Kidney (tissue), 14 donors: ENCODE measurements around the gene CADPS. TPM values are rescaled to one million over a fixed set of nuclear protein-coding genes. Genes with fewer than 3 reads are reported as not detected.

Experiments
- DNase-seq, 5 donors: peaks; one replicate each; pipeline ENCODE4 v3.0.0-alpha.2; 2013 to 2020
- FAIRE-seq: peaks from 2 replicates; lab custom pipeline; 2012; peaks lifted over from hg19 to GRCh38; lab: Jason Lieb, UNC
- H3K27ac ChIP-seq, 2 donors: one replicate each; pipeline ENCODE4 v1.7.0; 2013; ENCODE audit warnings: low read depth in 2 of 2, low read length in 2 of 2, inconsistent platforms in 1 of 2
- H3K27me3 ChIP-seq: one replicate; pipeline ENCODE4 v1.7.1; 2013; ENCODE audit warnings: low read length, inconsistent platforms; ENCODE audit not compliant: control insufficient read depth, insufficient read depth
- H3K36me3 ChIP-seq, 3 donors: one replicate each; pipeline versions ENCODE4 v1.7.0 to v1.7.1; 2013; ENCODE audit warnings: low read length in 3 of 3, control low read depth in 1 of 3, inconsistent platforms in 1 of 3; ENCODE audit not compliant: insufficient read depth in 3 of 3, control insufficient read depth in 2 of 3
- H3K4me1 ChIP-seq, 3 donors: one replicate each; pipeline versions ENCODE4 v1.7.0 to v1.7.1; 2013; ENCODE audit warnings: low read length in 3 of 3, inconsistent platforms in 1 of 3, low read depth in 1 of 3; ENCODE audit not compliant: control insufficient read depth in 2 of 3, insufficient read depth in 2 of 3
- H3K4me3 ChIP-seq, 3 donors: one replicate each; pipeline versions ENCODE4 v1.7.0 to v1.8.1; 2013; ENCODE audit warnings: low read length in 3 of 3, control low read depth in 1 of 3, inconsistent platforms in 1 of 3
- H3K9ac ChIP-seq, 3 donors: one replicate each; pipeline versions ENCODE4 v1.7.0 to v1.7.1; 2013; ENCODE audit warnings: low read length in 3 of 3, control low read depth in 1 of 3, inconsistent platforms in 1 of 3
- H3K9me3 ChIP-seq, 3 donors: one replicate each; pipeline versions ENCODE4 v1.7.0 to v1.7.1; 2013; ENCODE audit warnings: low read length in 3 of 3, control low read depth in 1 of 3, inconsistent platforms in 1 of 3; ENCODE audit not compliant: control insufficient read depth in 2 of 3, insufficient read depth in 1 of 3
- intact Hi-C: fragments of 100-400 bp; cut with DNase I; formaldehyde crosslinking; loops from one replicate; pipeline ENCODE4 v1.11.1; 2022
- polyA plus RNA-seq: library from polyadenylated mRNA; stranded (reverse); fragments of 350-450 nt; fragmentation: Illumina TruSeq; extraction: RNeasy Lipid Tissue Mini Kit (QIAGEN cat#74804); gene quantifications from one replicate; pipeline ENCODE4 v1.2.3, GENCODE V29; 2014; ENCODE audit warnings: low read depth, low replicate concordance; ENCODE audit not compliant: insufficient read depth
- total RNA-seq: library from RNA; stranded (reverse); fragmentation: NEBNext Ultra II Directional; extraction: Animal tissue kit (Norgen Biotek cat#: 25700); gene quantifications from one replicate; pipeline ENCODE4 v1.2.1, GENCODE V29; 2021
- TF ChIP-seq, protein P1 (sequence below): IDR thresholded peaks from 3 replicates; pipeline ENCODE4 v1.5.1; 2012; ENCODE audit warnings: mild to moderate bottlenecking, moderate library complexity, borderline replicate concordance; ENCODE audit not compliant: insufficient read depth; ENCODE audit errors: extremely low read depth
- donor health status: control.
- donor health status: control.
- donor health status: control.
- donor health status: control.
- donor health status: control.
- donor health status: DM: yes; HTN: yes; CAD: no.
- donor health status: Normal renal cell carcinoma (clear cell type).

The CADPS gene
- total and polyA plus RNA-seq, 2 donors from 2014 or later, result 0.98 TPM; not detected in 1

DNA sequence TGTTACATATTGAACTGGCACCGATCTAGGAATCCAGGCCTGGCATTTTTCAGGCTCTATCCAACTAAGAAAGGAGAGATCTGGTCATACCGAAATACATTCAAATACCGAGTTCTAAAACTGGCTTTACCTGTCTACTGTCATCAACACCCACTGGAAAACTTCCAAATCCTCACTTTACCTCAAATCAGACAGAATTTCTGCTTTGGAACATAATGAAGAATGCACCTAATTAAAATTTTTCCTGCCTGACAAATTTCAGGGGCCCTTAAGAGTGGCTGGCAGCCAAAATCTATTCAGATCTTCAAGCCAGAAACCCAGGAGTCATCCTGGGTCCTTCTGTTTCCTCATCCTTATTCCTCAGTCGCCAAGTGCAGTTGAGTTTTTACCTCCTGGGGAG is 303.3 kb downstream of the CADPS start:
- FAIRE-seq (no peak), DNase-seq (no peak)
- Histone ChIP-seq H3K9ac (no peak overlapping the region), H3K27ac (no peak overlapping the region), H3K4me1 (no peaks in the 10 kb centered on the region), H3K4me3 (no peak overlapping the region), H3K27me3 (no peaks in the 10 kb centered on the region), H3K36me3 (no peaks in the 10 kb centered on the region), H3K9me3 (no peaks in the 10 kb centered on the region)
- TF ChIP-seq, protein P1, sequence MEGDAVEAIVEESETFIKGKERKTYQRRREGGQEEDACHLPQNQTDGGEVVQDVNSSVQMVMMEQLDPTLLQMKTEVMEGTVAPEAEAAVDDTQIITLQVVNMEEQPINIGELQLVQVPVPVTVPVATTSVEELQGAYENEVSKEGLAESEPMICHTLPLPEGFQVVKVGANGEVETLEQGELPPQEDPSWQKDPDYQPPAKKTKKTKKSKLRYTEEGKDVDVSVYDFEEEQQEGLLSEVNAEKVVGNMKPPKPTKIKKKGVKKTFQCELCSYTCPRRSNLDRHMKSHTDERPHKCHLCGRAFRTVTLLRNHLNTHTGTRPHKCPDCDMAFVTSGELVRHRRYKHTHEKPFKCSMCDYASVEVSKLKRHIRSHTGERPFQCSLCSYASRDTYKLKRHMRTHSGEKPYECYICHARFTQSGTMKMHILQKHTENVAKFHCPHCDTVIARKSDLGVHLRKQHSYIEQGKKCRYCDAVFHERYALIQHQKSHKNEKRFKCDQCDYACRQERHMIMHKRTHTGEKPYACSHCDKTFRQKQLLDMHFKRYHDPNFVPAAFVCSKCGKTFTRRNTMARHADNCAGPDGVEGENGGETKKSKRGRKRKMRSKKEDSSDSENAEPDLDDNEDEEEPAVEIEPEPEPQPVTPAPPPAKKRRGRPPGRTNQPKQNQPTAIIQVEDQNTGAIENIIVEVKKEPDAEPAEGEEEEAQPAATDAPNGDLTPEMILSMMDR, result no peak
- intact Hi-C loops, result no loop called here

GRCh38 chr3:62570888-62571287 is 304.3 kb downstream of the CADPS start:
- TF ChIP-seq, protein P1, result no peak
- no peak for FAIRE-seq

GRCh38 chr3:62569609-62570008 is 305.6 kb downstream of the CADPS start:
- H3K4me1 ChIP-seq, result no peaks in the 10 kb centered on the region
- no peak overlapping the region for H3K9ac ChIP-seq
- H3K4me3 ChIP-seq, result no peak overlapping the region
- no peak overlapping the region for H3K27ac ChIP-seq
- FAIRE-seq, result no peak
- H3K27me3 ChIP-seq, result no peaks in the 10 kb centered on the region
- no peaks in the 10 kb centered on the region for H3K9me3 ChIP-seq
- no peaks in the 10 kb centered on the region for H3K36me3 ChIP-seq
- intact Hi-C loops, result no loop called here
- TF ChIP-seq, protein P1, result no peak
- DNase-seq, result no peak

More at GRCh38 chr3:62570888-62571287, 304.3 kb downstream of the CADPS start:
- intact Hi-C loops, result no loop called here
- Histone ChIP-seq H3K36me3 (no peaks in the 10 kb centered on the region), H3K4me1 (no peaks in the 10 kb centered on the region), H3K4me3 (no peak overlapping the region), H3K27me3 (no peaks in the 10 kb centered on the region), H3K27ac (no peak overlapping the region), H3K9me3 (no peaks in the 10 kb centered on the region), H3K9ac (no peak overlapping the region)
- DNase-seq, result no peak
